Transverse colon (tissue), 4 donors: Measurements from ENCODE around the gene RASGRP1.
"Not testable (repeated sequence)": the region's sequence is repeated elsewhere in the genome, so short reads cannot be mapped to it uniquely, and the experiment has no call there.

Experiments used
- CTCF ChIP-seq, 5 experiments: fragments of 200-600 bp in 3 of 5; fragments of 450-650 bp in 2 of 5; sonication (generic) in 3 of 5; IDR thresholded peaks; 1 replicate in 2 of 5; 2 replicates in 3 of 5; pipeline ENCODE4 v1.5.1; 2016 to 2017; ENCODE audit warnings: antibody characterized with exemption in 5 of 5, inconsistent platforms in 3 of 5, mild to moderate bottlenecking in 2 of 5, moderate library complexity in 1 of 5
- EP300 ChIP-seq: sonication (generic); formaldehyde crosslinking; IDR thresholded peaks from one replicate; pipeline ENCODE4 v1.6.1; 2017; ENCODE audit warnings: antibody characterized with exemption, low read depth
- POLR2A ChIP-seq: fragments of 450-650 bp; IDR thresholded peaks from one replicate; pipeline ENCODE4 v1.6.1; 2016; ENCODE audit warnings: antibody characterized with exemption, mild to moderate bottlenecking, moderate library complexity
- POLR2AphosphoS5 ChIP-seq, 3 donors: sonication (generic); formaldehyde crosslinking; IDR thresholded peaks; one replicate each; pipeline ENCODE4 v1.6.1; 2016; ENCODE audit warnings: antibody characterized with exemption in 3 of 3

DNA sequence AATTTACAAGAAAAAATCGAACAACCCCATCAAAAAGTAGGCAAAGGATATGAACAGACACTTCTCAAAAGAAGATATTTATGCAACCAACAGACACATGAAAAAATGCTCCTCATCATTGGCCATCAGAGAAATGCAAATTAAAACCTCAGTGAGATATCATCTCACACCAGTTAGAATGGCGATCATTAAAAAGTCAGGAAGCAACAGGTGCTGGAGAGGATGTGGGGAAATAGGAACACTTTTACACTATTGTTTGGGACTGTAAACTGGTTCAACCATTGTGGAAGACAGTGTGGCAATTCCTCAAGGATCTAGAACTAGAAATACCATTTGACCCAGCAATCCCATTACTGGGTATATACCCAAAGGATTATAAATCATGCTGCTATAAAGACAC is 21.4 kb upstream of the RASGRP1 start:
- TF ChIP-seq CTCF (IDR thresholded peaks at IDR 0.05); POLR2AphosphoS5 (IDR thresholded peaks at IDR 0.05); EP300; POLR2A: not testable (repeated sequence)
